CD4-positive, alpha-beta T cell treated with Interleukin-6 at 100 ng/mL for 8 hours (primary cell): ENCODE data around the gene NSD2.

ENCODE experiments used
- DNase-seq: peaks from one replicate; pipeline ENCODE4 v3.0.0-alpha.2; 2020; ENCODE audit warnings: mixed read lengths, low spot score

NSD2 gene

DNA sequence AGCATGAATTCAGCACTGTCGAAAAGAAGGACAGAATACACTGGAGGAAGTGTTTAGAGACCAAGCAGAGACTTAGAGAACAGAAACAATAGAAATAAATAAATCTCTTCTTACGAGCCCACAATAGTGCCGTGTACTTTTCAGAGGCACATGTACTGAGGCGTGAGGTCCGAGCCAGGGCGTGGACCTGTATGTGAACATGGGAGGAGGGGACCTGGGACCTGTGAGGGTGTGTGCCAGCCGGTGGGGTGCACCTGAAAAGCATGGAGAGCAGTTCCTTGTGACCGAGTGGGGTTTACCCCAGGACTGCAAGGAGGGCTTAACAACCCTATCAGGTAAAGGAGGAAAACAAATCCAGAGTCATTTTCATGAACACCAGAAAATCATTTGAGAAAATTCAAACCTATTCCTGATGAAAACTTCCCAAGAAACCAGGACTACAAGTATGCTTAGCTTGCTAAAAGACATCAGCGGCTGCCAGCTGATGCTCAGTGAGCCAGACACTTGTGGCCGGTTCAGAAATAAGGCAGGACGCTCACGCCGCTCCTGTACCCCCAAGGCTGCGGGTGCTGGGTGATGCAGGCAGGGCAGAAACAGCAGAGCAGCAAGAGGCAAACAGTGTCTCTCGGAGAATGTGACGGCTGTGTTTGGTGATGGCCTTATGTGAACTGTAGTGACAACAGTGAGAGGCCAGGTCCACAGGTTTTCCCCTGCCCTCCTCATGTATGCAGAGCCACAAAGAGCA is 100.4 kb downstream of the NSD2 start:
- no peak for DNase-seq

DNA sequence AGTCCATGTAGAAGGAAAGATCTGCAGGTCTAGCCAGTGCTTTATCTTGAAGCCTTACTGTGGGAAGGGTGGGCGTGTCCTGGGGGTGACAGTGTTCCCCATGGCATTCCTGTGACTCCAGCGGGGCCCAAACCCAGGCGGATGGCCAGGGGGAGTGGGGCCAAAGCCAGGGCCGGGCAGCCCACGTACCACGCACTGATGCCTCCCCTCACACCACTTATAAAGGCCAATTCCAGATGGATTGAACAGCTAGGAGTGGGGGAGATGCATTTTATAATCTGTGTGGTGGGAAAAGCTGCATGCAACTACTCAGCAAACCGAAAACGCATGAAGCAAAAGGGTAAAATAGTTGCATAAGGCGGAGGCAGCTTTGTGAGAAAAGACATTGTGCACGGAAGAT is 101.2 kb downstream of the NSD2 start:
- DNase-seq: no peak

DNA sequence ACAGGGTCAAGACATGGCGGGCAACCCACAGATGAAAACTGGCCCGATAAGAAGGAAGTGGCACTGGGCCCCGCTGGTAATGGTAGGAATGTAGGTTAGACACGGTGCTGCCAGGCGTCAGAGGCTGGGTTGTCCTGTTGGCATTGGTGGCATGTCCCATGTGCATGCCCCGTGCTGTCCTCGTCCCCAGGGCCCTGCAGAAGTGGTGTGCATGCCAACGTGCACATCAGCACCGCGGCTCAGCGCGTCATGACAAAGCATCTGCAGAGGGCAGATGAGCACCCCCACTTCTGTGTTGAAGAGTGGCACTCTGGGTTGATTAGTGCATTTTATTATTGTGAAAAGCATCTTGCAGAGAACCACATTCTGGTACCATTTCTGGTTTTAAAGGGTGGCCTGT is 102.0 kb downstream of the NSD2 start:
- no peak for DNase-seq

DNA sequence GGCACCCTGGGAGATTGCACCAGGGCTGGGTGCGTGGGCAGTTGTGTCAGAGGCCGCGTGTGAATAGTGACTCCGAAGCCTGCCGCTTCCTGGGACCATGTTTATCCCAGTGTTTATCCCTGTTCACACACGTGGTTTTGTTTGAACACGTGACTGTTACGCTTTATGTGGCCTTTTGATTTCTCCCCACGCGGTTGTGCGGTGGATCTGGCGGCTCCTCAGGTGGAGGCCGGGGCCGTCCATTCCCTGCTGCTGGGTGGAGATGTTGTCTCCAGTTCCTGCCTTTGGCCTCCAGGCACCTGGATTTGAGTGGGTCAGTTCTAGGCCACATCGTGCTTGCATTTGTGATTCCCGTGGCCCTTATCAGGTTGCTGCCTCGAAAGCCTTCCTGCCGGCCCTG is 102.5 kb downstream of the NSD2 start:
- DNase-seq: no peak

DNA sequence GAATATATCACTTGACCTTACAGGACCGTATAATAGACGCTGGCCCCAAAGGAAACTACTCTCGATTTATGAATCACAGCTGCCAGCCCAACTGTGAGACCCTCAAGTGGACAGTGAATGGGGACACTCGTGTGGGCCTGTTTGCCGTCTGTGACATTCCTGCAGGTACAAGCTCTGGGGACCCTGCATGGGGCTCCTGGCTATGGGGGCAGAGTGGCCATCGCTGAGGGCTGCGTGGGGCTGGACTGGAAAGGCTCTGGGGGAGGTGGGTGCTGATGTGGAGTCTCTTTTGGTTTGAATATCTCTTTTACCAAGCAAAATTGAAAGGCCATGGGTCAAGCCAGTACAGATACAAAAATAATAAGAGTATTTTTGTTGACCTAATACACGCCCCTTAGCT is 103.6 kb downstream of the NSD2 start:
- no peak for DNase-seq

DNA sequence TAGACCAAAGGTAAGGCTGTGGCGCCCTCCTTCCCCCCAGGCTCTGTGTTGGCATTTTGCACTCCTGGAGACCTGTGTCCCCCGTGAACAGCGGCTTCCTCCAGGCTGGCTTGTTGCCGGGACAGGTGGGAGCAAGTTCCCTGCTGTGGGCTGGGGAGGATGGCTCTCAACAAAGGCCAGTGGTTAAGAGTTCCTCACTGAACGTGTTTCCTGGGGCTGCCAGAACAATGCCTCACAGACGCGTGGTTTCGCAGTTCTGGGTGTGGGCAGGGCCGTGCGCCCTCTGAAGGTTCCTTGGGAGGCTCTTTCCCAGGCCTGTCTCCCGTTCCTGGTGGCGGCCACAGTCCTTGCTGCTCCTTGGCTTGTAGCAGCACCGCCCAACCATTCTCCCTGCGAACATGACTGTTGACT is 104.2 kb downstream of the NSD2 start:
- DNase-seq: no peak

DNA sequence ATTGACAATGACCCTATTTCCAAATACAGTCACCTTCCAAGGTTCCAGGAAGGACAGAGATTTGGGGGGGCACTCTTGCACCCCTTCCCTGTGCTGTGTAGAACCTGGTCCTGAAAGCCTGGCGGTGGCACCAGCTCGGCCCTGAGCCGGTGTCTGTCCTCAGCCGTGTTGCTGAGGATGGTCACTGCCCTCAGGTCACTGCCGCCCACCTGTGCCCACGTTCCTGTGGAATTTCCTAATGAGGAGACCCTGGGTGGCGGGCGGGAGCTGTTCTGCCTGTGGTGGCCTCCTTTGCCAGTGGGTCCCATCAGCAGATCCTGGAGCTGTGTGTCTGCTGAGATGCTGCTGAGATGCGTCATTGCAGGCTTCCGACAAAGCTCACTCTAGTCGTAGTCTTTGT is 104.7 kb downstream of the NSD2 start:
- no peak for DNase-seq

DNA sequence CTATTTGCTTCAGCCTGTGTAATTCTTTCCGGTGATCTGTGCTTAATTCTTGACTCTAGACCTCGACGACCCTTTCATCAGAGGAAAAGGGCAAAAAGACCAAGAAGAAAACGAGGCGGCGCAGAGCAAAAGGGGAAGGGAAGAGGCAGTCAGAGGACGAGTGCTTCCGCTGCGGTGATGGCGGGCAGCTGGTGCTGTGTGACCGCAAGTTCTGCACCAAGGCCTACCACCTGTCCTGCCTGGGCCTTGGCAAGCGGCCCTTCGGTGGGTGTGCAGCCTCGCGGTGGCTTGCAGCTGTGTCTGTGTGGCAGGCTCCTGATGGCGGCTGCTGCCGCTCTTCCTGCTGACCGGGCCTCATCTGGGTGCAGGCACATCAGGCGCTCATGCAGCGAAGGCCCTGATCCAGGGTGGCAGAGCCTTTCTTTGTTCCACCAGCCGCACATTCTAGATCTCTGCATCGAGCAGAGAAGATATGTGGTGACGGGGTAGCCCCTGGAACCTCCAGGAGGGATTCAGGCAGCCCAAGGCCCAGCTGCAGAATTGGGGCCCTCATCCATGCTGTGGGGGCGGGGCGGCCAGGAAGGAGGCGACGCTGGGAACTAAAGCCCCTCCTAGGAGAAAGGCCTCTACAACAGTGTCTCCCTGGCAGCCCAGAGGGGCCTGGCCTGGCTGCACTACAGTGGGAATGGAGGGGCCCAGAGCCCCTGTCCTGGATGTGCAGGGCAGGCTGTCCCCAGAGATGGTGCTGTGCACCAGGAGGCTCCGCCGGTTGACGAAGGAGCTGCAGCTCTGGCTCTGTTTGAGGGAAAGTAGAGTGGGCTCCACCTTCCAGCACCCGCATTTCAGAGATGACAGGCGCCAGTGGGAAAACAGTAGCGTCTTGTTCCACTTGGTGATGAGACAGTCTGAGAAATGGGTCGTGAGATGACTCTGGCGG is 105.5 kb downstream of the NSD2 start:
- DNase-seq: no peak

DNA sequence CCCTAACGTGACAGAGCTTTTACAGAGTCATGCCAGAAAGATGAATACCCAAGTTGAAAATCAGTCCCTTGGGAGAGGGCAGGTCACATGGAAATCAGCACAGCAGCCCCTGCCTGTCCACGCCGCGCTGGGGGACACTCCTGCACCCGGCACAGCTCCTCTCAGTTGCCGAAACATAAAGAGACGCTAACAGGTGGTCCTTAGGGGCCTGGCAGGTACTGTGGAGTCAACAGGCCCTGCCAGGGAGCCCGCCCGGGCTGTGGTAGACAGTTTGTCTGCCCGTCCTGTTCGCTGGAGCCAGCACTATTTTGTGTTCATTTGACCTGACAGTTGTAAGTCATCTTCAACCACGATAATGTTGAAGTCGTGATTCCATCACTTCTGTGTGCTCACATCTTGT is 107.0 kb downstream of the NSD2 start:
- no peak for DNase-seq

DNA sequence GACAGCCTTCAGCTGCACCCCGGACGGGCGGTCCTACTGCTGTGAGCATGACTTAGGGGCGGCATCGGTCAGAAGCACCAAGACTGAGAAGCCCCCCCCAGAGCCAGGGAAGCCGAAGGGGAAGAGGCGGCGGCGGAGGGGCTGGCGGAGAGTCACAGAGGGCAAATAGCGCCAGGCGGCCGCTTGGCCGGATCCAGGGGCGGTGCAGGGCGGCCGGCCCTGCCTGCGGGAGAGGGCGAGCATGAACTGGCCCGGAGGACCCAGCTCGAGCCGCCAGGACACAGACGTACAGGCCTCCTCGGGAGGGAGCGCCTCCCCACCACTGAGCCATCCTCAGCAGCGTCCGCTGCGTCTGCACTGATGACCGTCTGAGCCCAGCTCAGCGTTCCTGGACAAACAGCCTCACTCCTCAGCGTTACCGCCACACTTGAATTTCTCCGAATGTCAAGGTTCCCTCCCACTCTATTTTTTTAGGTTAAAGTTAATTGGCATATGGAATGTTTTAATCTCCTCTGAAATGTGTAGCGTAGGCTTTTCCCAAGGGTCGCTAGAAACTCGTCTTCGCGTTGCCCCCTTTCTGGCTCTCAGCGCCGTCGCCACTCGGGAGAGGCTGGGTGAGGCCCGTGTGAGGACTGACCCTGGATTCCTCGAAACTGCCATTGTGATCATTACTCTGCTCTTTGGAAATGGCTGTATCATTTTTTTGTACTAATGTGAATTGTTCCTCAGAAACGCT is 107.7 kb downstream of the NSD2 start:
- no peak for DNase-seq

DNA sequence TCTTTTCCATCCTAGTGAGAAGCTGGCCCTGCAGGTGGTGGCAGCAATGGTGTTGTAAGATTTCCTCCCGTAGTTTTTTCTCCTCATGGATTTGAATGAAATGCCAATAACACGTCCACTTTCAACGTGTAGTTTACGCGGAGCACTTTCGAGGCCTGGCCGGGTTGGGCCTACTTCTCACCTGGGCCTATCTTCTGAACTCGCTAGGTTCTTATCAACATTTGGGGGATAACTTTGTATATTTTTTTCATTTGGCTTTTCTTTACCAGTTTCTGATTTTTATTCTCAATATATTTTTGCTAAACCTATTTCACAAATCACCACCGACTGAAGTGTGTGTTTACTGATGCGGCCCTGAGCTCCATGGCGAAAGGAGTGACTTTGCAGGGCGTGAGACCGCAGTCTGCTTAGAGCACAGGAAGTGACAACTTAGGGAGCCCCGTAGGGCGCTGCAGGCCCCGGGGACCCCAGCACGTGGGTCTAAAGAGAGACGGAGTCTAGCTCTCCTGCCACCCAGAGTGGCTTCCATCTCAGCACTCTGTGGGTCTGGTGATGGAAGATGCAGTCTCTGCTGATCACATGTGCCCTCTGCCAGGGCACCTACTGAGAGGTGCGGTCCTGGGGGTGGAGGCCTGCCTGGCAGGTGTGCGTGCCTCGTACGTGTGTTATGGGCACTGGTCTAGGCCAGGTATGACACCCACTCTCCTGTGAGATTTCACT is 108.4 kb downstream of the NSD2 start:
- DNase-seq: no peak

DNA sequence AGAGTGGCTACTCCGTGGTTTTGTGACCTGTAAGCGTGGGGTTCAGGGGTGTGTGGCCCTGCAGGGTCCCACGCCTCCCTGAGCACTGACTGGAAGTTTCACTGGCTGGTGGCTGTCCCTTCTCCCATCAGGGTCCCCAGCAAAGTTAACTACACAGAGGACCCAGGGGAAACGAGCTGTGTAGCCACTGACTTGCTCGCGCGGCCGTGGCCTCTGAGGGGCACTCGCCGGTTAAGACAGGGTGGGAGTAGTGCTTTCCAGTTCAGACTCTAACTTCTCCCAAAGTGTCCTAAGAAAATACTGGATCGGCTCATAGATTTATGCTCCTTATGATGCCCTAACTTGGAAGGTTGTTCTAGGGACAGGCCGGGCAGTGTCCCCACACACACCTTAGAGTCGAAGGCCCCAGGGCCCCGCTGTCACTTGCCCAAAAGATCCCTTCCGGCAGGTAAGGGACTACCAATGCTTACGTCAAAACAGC is 109.4 kb downstream of the NSD2 start:
- DNase-seq: no peak

DNA sequence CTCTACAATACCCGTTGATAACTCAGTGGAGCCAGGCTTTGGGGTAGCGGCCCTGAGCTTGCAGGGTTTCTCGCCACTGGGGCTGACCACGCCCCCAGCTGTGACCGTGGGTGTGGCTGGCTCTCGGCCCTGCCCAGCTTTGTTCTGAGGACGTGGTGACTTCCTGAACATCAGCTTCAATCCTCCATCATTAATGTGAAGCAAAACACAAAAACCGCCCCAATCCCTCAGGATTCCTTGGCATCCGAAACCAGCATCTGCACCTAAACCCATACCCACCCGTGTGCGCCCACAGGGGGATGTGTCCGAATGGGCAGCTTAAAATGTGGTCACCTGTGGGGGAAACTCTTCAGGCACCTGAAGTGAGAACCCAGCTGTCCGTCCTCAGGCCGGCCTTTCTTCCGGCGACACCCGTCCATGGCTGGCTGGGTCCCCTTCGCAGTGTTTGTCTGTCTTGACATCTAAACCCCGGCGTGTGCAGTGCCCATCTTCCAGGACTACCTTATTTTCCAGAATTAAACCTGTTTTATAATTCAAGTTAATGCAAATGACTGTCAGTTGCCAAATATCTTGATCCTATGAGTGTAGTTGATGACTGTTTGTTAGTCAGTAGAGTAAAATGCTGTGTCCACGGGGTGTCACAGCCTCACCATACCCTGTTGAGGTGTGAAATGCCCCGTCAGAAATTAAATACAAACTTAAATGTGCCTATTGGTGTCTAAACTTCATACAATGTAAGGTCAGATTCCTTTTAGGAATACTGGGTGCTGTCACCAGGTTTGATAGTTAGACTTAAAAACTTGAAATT is 110.3 kb downstream of the NSD2 start:
- DNase-seq: no peak

DNA sequence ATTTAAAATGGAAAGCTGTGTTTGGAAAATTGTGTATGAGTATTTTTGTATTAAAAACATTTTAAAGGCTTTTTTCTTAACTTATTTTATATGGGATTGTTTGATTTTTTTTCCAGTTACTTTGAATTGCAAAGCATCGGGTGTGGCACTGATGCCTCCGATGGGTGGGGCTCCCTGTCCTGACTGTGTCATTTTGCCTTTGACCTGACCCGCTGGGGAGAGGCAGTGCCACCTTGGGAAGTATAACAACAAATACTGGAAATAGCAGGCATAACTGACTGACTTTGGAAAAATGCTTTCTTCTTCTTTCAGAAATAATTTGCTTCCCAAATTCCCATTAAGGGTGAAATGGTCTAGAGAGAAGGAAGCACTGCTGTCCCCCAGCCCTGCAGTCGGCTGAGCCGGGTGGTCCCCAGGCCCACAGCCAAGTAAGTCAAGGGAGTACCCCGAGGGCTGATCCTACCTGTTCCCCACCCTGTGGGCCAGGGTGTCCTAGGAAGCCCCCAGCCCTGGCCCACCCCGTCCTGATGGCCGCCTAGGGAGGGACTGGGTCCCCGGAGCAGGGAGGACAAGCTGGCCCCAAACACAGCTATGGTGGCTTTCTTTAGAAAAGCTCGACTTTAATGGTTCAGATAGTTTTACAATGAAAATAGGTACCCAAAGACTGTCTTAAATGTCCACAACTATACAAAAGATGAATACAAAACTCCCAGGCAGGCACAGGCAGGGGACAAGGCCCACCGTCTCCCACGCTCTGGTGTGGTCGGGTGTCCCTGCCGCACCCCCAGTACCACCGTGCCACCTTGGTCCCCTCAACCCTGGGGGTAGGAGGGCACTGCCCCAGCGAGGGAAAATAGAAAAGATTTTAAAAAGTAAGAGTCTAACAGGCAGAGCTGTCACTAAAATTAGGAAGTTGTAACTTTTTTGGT is 111.2 kb downstream of the NSD2 start:
- DNase-seq: no peak

DNA sequence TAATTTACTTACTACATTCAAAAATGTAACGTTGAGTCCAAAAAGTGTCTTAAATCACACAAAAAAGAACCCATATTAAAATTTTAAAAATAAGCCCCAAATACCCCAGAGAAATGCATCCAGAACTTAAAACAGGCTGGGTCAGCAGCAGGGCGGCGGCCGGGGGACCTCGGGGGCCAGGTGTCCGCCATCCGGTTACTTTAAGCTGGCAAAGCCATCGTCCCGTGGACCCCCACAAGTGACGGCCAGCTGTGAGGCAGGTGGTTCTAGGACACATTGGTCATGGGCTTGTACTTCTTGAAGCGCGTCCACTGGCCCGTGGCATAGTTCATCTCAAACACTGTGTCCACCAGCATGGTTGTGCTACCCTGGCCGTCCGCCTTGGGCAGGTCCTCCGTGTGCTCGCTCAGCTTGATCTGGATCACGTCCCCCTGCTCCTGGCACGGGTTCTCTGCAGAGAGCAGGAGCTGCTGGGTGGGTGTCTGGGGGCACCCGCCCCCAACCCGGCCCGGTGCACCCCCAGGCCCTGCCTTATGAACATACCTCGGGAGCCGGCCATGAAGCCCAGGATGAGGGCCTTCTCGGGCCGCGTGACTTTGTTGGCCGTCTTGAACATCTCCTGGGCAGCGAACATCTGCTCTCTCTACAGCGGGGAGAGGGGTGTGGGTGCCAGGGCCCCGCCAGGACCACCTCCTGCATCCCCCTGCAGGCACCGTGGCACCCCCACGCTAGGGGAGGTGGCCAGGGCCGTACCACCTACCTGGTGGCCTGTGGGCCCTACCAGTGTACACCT is 112.1 kb downstream of the NSD2 start:
- no peak for DNase-seq

DNA sequence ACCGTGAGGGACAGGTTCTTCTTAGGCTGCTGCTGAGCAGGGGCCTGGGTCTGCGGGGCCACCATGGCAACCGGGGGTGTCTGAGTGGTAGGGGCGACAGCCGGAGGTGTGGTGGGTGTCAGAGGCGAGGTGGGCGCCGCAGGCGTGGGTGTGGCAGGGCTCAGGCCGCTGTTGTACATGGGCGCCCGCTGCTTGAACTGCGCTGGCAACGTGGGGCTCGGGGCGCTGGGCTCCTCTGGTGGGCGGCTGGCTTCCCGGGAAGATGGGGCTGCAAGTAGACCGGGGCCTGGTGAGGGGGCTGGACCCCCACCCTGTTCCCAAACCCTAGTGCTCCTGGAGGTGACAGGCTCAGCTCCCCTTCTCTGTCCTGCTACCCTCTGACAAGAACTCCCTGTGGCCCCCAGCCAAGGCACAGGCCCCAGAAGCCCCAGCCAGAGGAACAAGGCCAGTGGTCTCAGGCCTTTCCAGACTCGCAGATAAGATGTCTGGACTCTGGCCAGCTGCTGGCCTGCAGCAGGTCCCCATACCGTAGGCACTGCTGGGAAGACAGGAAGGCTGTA is 112.7 kb downstream of the NSD2 start:
- no peak for DNase-seq

DNA sequence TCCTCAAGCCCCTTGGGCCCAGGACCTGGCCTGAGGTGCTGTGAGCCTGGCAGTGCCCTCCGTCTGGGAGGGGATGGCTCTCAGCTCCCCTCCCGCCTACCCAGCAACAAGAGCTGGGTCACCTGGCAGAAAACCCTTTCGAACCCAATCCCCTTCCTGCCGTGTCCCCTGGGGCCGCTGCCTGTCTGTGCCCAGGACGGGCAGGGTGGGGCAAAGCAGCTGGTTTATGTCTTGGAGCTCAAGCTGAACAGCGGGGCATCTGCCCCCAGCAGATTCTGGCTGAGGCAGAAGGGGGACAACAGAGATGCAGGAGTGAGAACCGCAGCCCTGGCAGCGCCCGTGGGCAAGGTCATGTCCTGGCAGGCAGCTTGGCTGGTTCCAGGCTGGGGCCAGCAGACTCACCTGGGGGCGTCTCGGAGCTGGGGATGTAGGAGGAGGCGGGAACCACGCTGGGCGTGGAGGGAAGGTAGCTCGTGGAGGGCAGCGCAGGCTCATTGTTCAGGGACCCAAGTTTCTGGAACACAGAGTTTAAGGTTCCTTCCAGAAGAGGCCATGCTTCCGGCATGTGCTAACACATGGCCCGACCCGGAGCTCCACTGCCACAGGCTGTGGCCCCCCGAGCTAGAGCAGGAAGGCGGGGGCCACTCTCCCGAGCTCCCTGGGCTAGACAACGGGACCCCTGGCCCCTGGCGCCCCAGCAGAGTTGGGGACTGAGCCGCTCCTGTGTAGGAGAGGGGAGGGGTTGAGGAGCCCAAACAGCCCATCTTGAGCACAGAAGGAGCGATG is 113.4 kb downstream of the NSD2 start:
- DNase-seq: no peak

DNA sequence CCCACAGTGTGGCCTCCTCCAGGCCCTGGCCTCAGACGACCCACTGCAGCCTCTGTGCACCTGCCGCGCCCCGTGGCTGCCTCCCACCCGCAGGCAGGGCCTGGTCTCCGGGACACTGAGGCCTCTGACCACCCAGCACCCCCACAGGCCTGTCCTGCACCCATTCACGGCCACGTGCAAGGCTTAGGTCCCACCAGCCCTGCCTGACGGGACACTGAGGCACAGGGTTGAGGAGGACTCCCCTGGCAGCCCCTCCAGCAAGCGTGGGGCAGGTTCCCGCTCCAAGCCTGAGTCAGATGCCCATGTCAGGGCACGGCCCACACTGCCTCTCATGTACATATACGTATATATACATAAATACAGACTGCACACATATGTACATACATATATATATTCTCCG is 114.1 kb downstream of the NSD2 start:
- DNase-seq: no peak
